Activated CD8-positive, alpha-beta T cell treated with anti-CD3 and anti-CD28 coated beads for 36 hours (primary cell): Measurements from ENCODE around the gene TGFBR1. TPM values are rescaled to one million over a fixed set of nuclear protein-coding genes. Genes with fewer than 3 reads are reported as not detected.

Experiments
- ATAC-seq: fragments of 200-7000 bp; cut with Tn5 transposase; one replicate; pipeline ENCODE4 v1.10.0; 2021; ENCODE audit warnings: mild to moderate bottlenecking, moderate library complexity
- CTCF ChIA-PET: fragments of 350-600 bp; sonication (Branson Sonifier 250); formaldehyde crosslinking; loops from one replicate; lab custom pipeline; 2021; ENCODE audit warnings: antibody characterized with exemption; lab: Charles Lee
- POLR2A ChIA-PET: fragments of 350-600 bp; sonication (Branson Sonifier 250); formaldehyde crosslinking; loops from one replicate; lab custom pipeline; 2021; ENCODE audit warnings: antibody characterized with exemption; lab: Charles Lee
- DNase-seq: peaks from one replicate; pipeline ENCODE4 v3.0.0-alpha.2; 2020
- H3K27ac Mint-ChIP-seq: one replicate; pipeline ENCODE4 v1.8.0; 2021; ENCODE audit warnings: mild to moderate bottlenecking, mixed read lengths
- H3K27me3 Mint-ChIP-seq: one replicate; pipeline ENCODE4 v1.8.0; 2021; ENCODE audit warnings: mixed read lengths
- H3K36me3 Mint-ChIP-seq: one replicate; pipeline ENCODE4 v1.8.0; 2021; ENCODE audit warnings: low read depth, mixed read lengths
- H3K4me1 Mint-ChIP-seq: one replicate; pipeline ENCODE4 v1.8.0; 2021; ENCODE audit warnings: low read depth, mixed read lengths
- H3K4me3 Mint-ChIP-seq: one replicate; pipeline ENCODE4 v1.8.0; 2021; ENCODE audit warnings: mild to moderate bottlenecking, moderate library complexity, mixed read lengths
- H3K9me3 Mint-ChIP-seq: one replicate; pipeline ENCODE4 v1.8.0; 2021; ENCODE audit warnings: mixed read lengths
- intact Hi-C: fragments of 100-400 bp; cut with micrococcal nuclease; formaldehyde crosslinking; loops from one replicate; pipeline ENCODE4 v1.10.0; 2022
- total RNA-seq, 2 experiments: library from RNA; stranded (reverse); gene quantifications; one replicate each; pipeline ENCODE4 v1.2.3, GENCODE V29; 2021
- TF ChIP-seq, protein P1 (sequence below): fragments of 200-600 bp; IDR thresholded peaks from one replicate; pipeline ENCODE4 v1.8.0; 2022; ENCODE audit warnings: antibody characterized with exemption, mild to moderate bottlenecking

The TGFBR1 gene
- total RNA-seq, 2 experiments from 2014 or later, result 34.3 to 36.5 TPM

DNA sequence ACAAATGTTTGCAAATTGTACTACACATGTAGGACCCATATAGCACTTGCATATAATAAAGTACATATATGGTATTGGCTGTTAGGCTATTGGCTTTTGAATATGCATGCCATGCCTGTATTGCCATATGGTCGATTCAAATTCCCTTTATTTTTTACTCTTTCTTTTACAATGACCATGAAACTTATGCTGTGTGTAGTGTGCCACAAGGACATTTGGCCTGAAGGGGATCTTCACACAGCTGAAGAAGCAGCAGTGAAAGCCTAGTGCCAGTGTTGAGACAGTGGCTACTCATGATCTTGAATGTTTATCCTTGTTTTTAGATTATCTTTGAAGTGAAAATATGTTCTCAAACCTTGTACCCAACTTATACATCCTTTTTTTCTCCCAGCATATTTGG, 20.5 kb downstream of the TGFBR1 start:
- Mint-ChIP-seq H3K4me3 (no peak overlapping the region), H3K4me1 (peaks cover 91% of the 10 kb centered on the region), H3K27me3 (no peaks in the 10 kb centered on the region), H3K27ac (no peak overlapping the region), H3K36me3 (peaks cover 37% of the 10 kb centered on the region), H3K9me3 (peaks cover 6% of the 10 kb centered on the region)
- DNase-seq (no peak), ATAC-seq (no peak)
- POLR2A ChIA-PET, result interaction anchor here (0.6 kb wide), 1 partner anchor 10 kb away, joined by 3 read pairs; no protein-coding TSS in a partner anchor
- intact Hi-C loops, result no loop called here
- TF ChIP-seq, protein P1, sequence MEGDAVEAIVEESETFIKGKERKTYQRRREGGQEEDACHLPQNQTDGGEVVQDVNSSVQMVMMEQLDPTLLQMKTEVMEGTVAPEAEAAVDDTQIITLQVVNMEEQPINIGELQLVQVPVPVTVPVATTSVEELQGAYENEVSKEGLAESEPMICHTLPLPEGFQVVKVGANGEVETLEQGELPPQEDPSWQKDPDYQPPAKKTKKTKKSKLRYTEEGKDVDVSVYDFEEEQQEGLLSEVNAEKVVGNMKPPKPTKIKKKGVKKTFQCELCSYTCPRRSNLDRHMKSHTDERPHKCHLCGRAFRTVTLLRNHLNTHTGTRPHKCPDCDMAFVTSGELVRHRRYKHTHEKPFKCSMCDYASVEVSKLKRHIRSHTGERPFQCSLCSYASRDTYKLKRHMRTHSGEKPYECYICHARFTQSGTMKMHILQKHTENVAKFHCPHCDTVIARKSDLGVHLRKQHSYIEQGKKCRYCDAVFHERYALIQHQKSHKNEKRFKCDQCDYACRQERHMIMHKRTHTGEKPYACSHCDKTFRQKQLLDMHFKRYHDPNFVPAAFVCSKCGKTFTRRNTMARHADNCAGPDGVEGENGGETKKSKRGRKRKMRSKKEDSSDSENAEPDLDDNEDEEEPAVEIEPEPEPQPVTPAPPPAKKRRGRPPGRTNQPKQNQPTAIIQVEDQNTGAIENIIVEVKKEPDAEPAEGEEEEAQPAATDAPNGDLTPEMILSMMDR, result no peak
- CTCF ChIA-PET, result interaction anchor here (0.9 to 7.6 kb wide), 3 partner anchors 9 to 16 kb away, joined by 3 to 32 read pairs (median 4); no protein-coding TSS in a partner anchor

DNA sequence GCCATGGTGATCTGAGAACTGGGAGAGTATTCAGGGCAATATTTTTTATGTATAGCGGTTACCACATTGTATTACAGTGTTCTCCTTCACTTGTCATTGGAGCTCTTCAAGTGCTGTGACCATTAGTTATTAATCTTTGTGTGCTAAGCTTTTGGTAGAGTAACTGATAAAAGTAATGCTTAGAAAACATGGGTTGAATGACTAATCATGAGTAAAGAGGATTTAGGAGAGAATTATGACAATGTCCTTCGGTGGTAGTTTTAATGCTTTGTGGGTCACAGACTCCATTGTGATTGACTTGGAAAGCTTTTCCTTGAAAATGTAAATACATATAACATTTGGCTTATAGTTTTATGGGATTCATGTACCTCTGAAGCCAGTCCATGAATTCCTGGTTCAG, 21.4 kb downstream of the TGFBR1 start:
- Mint-ChIP-seq H3K4me1 (peaks cover 87% of the 10 kb centered on the region), H3K27ac (no peak overlapping the region), H3K9me3 (peaks cover 6% of the 10 kb centered on the region), H3K4me3 (no peak overlapping the region), H3K36me3 (peaks cover 42% of the 10 kb centered on the region), H3K27me3 (no peaks in the 10 kb centered on the region)
- ChIA-PET CTCF (interaction anchor here (0.9 to 7.6 kb wide), 4 partner anchors 10 to 15 kb away, joined by 3 to 32 read pairs (median 6); no protein-coding TSS in a partner anchor), POLR2A (interaction anchor here (0.8 to 2.1 kb wide), 3 partner anchors 17 to 99 kb away, joined by 3 to 6 read pairs (median 3); no protein-coding TSS in a partner anchor)
- ATAC-seq, result no peak
- intact Hi-C loops, result loop anchor here (2.0 kb wide), 1 partner anchor 20 kb away; no protein-coding TSS in a partner anchor
- TF ChIP-seq, protein P1, result no peak
- no peak for DNase-seq

DNA sequence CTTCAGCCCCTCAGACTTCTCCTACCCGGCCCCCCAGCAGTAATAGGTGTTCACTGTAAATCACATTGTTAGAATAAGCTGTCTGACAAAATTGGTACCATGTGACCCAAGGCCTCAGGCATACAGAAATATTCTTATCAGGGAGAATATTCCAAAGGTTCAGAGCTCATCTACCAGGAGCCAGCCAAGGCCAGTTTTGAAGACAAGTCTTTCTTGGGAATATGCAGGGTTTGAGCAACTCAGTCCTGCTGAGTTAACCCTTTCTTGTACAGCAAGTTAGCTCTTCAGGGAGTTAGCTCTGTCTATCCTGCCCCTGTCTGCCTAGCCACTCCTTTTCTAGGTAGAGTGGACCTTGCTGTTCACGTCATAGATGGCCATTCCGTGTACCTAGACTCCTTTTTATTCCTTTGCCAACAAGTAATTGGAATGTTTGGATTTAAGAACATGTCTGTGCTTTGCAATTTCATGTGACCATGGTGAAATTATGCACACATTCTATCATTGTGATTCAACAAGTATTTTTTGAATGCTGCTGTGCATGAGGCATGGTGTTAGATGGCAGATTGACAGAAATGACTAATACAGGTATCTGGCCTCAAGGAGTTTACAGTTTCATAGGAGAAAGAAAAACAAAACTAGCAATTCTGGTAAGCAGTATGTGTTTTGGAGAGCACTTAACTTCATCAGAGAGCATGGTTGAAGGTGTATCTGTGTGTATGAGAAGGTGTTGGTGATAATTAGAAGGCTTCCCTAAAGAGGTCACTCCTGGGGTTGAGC, 22.6 kb downstream of the TGFBR1 start:
- no peak for DNase-seq
- Mint-ChIP-seq H3K27me3 (no peaks in the 10 kb centered on the region), H3K27ac (peak overlapping the region; percentile 70), H3K9me3 (peaks cover 6% of the 10 kb centered on the region), H3K36me3 (peaks cover 50% of the 10 kb centered on the region), H3K4me3 (no peak overlapping the region), H3K4me1 (peaks cover 81% of the 10 kb centered on the region)
- intact Hi-C loops, result loop anchor here (2.0 kb wide), 1 partner anchor 21 kb away; no protein-coding TSS in a partner anchor
- TF ChIP-seq, protein P1, result no peak
- peak; percentile 66 for ATAC-seq
- CTCF ChIA-PET, result interaction anchor here (0.9 to 7.6 kb wide), 7 partner anchors 10 to 126 kb away, joined by 3 to 32 read pairs (median 4); no protein-coding TSS in a partner anchor
- POLR2A ChIA-PET, result interaction anchor here (0.5 to 2.1 kb wide), 5 partner anchors 15 to 330 kb away, joined by 3 to 6 read pairs (median 3); no protein-coding TSS in a partner anchor

DNA sequence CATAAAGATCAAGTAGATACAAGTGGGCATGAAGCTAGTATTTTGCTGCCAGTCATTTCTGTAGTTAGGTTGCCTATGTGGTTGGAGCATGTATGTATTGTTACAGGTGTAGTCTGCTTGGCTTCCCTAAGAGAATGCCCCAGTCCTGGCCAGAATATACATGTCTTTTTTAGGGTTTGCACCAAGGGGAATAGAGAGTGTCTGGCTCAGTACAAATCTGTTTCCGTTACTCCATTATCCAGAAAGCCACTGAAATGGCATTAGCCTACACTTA, 23.2 kb downstream of the TGFBR1 start:
- TF ChIP-seq, protein P1, result no peak
- no peaks in the 10 kb centered on the region for H3K27me3 Mint-ChIP-seq
- intact Hi-C loops, result no loop called here
- H3K36me3 Mint-ChIP-seq, result peaks cover 53% of the 10 kb centered on the region
- H3K27ac Mint-ChIP-seq, result peak overlapping the region; percentile 70
- CTCF ChIA-PET, result interaction anchor here (1.0 to 7.6 kb wide), 4 partner anchors 14 to 127 kb away, joined by 3 to 32 read pairs (median 4); no protein-coding TSS in a partner anchor
- peak; percentile 23 for DNase-seq
- peaks cover 81% of the 10 kb centered on the region for H3K4me1 Mint-ChIP-seq
- H3K4me3 Mint-ChIP-seq, result no peak overlapping the region
- H3K9me3 Mint-ChIP-seq, result peaks cover 6% of the 10 kb centered on the region
- POLR2A ChIA-PET, result interaction anchor here (0.5 to 2.1 kb wide), 3 partner anchors 70 to 156 kb away, joined by 3 to 6 read pairs (median 3); no protein-coding TSS in a partner anchor
- peak; percentile 63 for ATAC-seq
